ENCODE results near the gene DOCK11. TPM values are rescaled to one million over a fixed set of nuclear protein-coding genes. Genes with fewer than 3 reads are reported as not detected.

Gene DOCK11
- total and polyA plus RNA-seq, 9 of the 15 experiments (the other 6 are each of a cell fraction or from before 2014, with no cell fraction given), result 41.8 to 77.8 (median 50.9) TPM

GRCh38 chrX:118724775-118725174 lies 229.2 kb downstream of the DOCK11 start (continued):
- TF ChIP-seq FOXK1 (CRISPR knock-in tag; IDR thresholded peaks at IDR 0.05; ENCODE audit: borderline replicate concordance) (no peak), NR2C1 (IDR thresholded peaks at IDR 0.05) (no peak), NR2C1 (tag; IDR thresholded peaks at IDR 0.05) (peak; percentile 65), RBM15 (IDR thresholded peaks at IDR 0.05; ENCODE audit: insufficient read depth, low read length) (no peak), ZNF124 (CRISPR knock-in tag; IDR thresholded peaks at IDR 0.05) (no peak), E2F5 (CRISPR knock-in tag; IDR thresholded peaks at IDR 0.05) (no peak), TEAD4 (IDR thresholded peaks at IDR 0.05; ENCODE audit: low read length) (peak; percentile 45; the same call in 1 of the 2 replicates), TEAD4 (CRISPR knock-in tag; IDR thresholded peaks at IDR 0.05; ENCODE audit: borderline replicate concordance) (no peak), SLC30A9 (CRISPR knock-in tag; IDR thresholded peaks at IDR 0.05) (no peak), SPI1 (IDR thresholded peaks at IDR 0.05; ENCODE audit: borderline replicate concordance, low read depth, low read length) (no peak), NCOA4 (IDR thresholded peaks at IDR 0.05; ENCODE audit: partially characterized antibody) (no peak), BDP1 (IDR thresholded peaks at IDR 0.05; ENCODE audit: insufficient read depth, insufficient read length) (no peak), ZNF384 (IDR thresholded peaks at IDR 0.05; ENCODE audit: low read depth, low read length) (no peak), SIX5 (IDR thresholded peaks at IDR 0.05; ENCODE audit: borderline replicate concordance in 1 of 2, insufficient read depth in 1 of 2, low read depth in 1 of 2, low read length in 2 of 2) (no peak), PTRF (tag; IDR thresholded peaks at IDR 0.05) (no peak), ARID1B (IDR thresholded peaks at IDR 0.05) (peak; percentile 73), HMG20A (CRISPR knock-in tag; conservative IDR thresholded peaks at IDR 0.05) (no peak), ZNF780A (CRISPR knock-in tag; IDR thresholded peaks at IDR 0.05) (no peak), MITF (IDR thresholded peaks at IDR 0.05) (no peak), SP2 (IDR thresholded peaks at IDR 0.05; ENCODE audit: extremely low read depth, low read depth, low read length, poor library complexity, severe bottlenecking) (no peak), ARHGAP35 (IDR thresholded peaks at IDR 0.05; ENCODE audit: partially characterized antibody) (no peak), ZNF609 (CRISPR knock-in tag; IDR thresholded peaks at IDR 0.05; ENCODE audit: borderline replicate concordance) (no peak), STAT5A (IDR thresholded peaks at IDR 0.05; ENCODE audit: borderline replicate concordance, low read length) (peak; percentile 82)
